AG04450 (cell line): Measurements from ENCODE around the gene CCDC117. TPM values are rescaled to one million over a fixed set of nuclear protein-coding genes. Genes with fewer than 3 reads are reported as not detected.
"Not testable (repeated sequence)": the region's sequence is repeated elsewhere in the genome, so short reads cannot be mapped to it uniquely, and the experiment has no call there.

Experiments
- CTCF ChIA-PET: fragments of 300-600, 350-600 bp; formaldehyde crosslinking; extraction: SDS; loops from one replicate; lab custom pipeline; 2022; ENCODE audit warnings: antibody characterized with exemption, inconsistent platforms; lab: Charles Lee
- POLR2A ChIA-PET: fragments of 350-600 bp; formaldehyde crosslinking; extraction: SDS; loops from one replicate; lab custom pipeline; 2021; ENCODE audit warnings: antibody characterized with exemption, inconsistent platforms; lab: Yijun Ruan, JAX
- DNase-seq: peaks from one replicate; pipeline ENCODE4 v3.0.0-alpha.2; 2011; ENCODE audit warnings: low read depth, low spot score
- H3K27ac ChIP-seq: one replicate; pipeline ENCODE4 v1.5.1; 2012; ENCODE audit warnings: low read depth, low read length, control low read depth
- H3K27me3 ChIP-seq: one replicate; pipeline ENCODE4 v1.6.0; 2012; ENCODE audit warnings: low read length; ENCODE audit not compliant: control insufficient read depth, insufficient read depth
- H3K4me3 ChIP-seq: 2 replicates; pipeline ENCODE4 v1.5.1; 2011; ENCODE audit warnings: mild to moderate bottlenecking, low read depth, low read length, control low read depth
- H3K9me3 ChIP-seq: 2 replicates; pipeline ENCODE4 v1.5.1; 2012; ENCODE audit warnings: low read length; ENCODE audit not compliant: control insufficient read depth, insufficient read depth
- CTCF ChIP-seq: IDR thresholded peaks from 2 replicates; pipeline ENCODE4 v1.5.1; 2011; ENCODE audit warnings: low read depth, low read length, control low read depth, inconsistent platforms
- polyA plus RNA-seq: library from polyadenylated mRNA; depleted of rRNA; stranded (reverse); fragments of >200 nt; gene quantifications from 2 replicates; pipeline ENCODE4 v1.2.3, GENCODE V29; 2011

CCDC117 gene
- polyA plus RNA-seq, 1 experiment, result 24.4 TPM

- no peak overlapping the region for H3K4me3 ChIP-seq
- H3K27ac ChIP-seq, result no peak overlapping the region
- no peak for DNase-seq
- H3K9me3 ChIP-seq, result no peaks in the 10 kb centered on the region
- POLR2A ChIA-PET, result no interaction called here
- TF ChIP-seq CTCF, result no peak
- CTCF ChIA-PET, result no interaction called here
- H3K27me3 ChIP-seq, result no peaks in the 10 kb centered on the region
Measured at GRCh38 chr22:28734393-28734792, 38.1 kb upstream of the CCDC117 start.

- no peak for TF ChIP-seq CTCF
- H3K27ac ChIP-seq, result no peak overlapping the region
- no peaks in the 10 kb centered on the region for H3K27me3 ChIP-seq
- H3K9me3 ChIP-seq, result no peaks in the 10 kb centered on the region
- CTCF ChIA-PET, result no interaction called here
- POLR2A ChIA-PET, result no interaction called here
- H3K4me3 ChIP-seq, result no peak overlapping the region
- no peak for DNase-seq
Measured at GRCh38 chr22:28736301-28737155, 36.0 kb upstream of the CCDC117 start.

- no peak for DNase-seq
- ChIA-PET POLR2A (no interaction called here), CTCF (no interaction called here)
- no peaks in the 10 kb centered on the region for H3K9me3 ChIP-seq
- no peak overlapping the region for H3K4me3 ChIP-seq
- TF ChIP-seq CTCF, result no peak
- H3K27ac ChIP-seq, result no peak overlapping the region
- H3K27me3 ChIP-seq, result no peaks in the 10 kb centered on the region
Measured at GRCh38 chr22:28737701-28738100, 34.8 kb upstream of the CCDC117 start.

GRCh38 chr22:28738876-28739275 lies 33.6 kb upstream of the CCDC117 start:
- H3K27me3 ChIP-seq, H3K4me3 ChIP-seq, CTCF ChIA-PET, POLR2A ChIA-PET, DNase-seq, H3K27ac ChIP-seq, H3K9me3 ChIP-seq: not testable (repeated sequence)

GRCh38 chr22:28741200-28741784 lies 31.2 kb upstream of the CCDC117 start:
- no peaks in the 10 kb centered on the region for H3K9me3 ChIP-seq
- no peaks in the 10 kb centered on the region for H3K27me3 ChIP-seq
- H3K4me3 ChIP-seq, result peak overlapping the region; percentile 88
- CTCF ChIA-PET, result interaction anchor here (1.3 kb wide), 1 partner anchor 26 kb away, joined by 3 read pairs; no protein-coding TSS in a partner anchor
- TF ChIP-seq CTCF, result no peak; the same call in 1 of the 2 replicates
- POLR2A ChIA-PET, result no interaction called here
- DNase-seq, result no peak
- peak overlapping the region; percentile 31 for H3K27ac ChIP-seq
